ENCODE results near the gene RALGAPA2. TPM values are rescaled to one million over a fixed set of nuclear protein-coding genes. Genes with fewer than 3 reads are reported as not detected.

RALGAPA2 gene
- total RNA-seq, 1 experiment from 2014 or later: 18.2 TPM

DNA sequence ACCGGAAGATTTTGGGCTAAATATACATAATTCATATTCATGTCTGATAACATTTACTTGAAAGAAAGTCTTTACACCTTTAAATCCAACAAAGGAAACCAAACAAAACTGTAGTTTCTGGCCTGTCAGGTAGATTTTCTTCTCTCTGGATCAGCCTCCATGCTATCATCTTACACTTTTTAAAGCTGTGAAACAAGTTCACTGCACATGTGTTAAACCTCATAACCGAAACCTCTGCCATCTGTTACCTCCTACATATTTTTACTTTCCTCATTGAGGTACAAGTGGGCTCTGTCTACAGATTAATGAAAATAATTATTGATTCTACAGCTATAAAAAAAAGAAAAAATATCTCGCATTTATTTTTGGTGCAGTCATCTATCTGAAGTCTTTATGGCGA lies 149.9 kb downstream of the RALGAPA2 start:
- TF ChIP-seq ZNF121 (CRISPR knock-in tag; IDR thresholded peaks at IDR 0.05) (no peak), ZNF671 (CRISPR knock-in tag; IDR thresholded peaks at IDR 0.05) (no peak)
- Mint-ChIP-seq H3K27ac (no peak overlapping the region), H3K27me3 (ENCODE audit: low read depth) (no peaks in the 10 kb centered on the region), H3K36me3 (no peaks in the 10 kb centered on the region), H3K4me3 (no peak overlapping the region), H3K9me3 (no peaks in the 10 kb centered on the region), H3K4me1 (peaks cover 15% of the 10 kb centered on the region)
- DNase-seq (ENCODE audit: low spot score) (no peak), ATAC-seq (no peak)
- CTCF ChIA-PET: no interaction called here
- POLR2A ChIA-PET: no interaction called here

DNA sequence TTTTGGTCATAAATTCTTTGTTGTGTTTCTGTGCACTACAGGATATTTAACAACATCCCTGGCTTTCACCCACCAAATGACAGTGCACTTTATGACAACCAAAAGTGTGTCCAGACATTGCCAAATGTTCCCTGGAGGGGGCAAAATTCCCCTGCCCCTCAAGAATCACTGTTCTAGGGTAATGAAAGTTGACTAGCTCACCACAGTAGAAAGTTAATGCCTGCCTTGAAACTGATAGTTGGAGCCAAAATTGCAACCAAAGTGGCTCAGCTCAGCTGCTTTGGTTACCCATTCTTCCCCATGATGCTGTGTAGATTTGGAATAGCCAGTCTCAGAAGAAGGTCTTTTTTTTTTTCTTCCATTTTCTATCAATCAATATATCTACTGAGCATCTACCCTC lies 150.6 kb downstream of the RALGAPA2 start:
- POLR2A ChIA-PET: no interaction called here
- ATAC-seq (no peak), DNase-seq (ENCODE audit: low spot score) (no peak)
- H3K27ac Mint-ChIP-seq: no peak overlapping the region
- no peaks in the 10 kb centered on the region for H3K9me3 Mint-ChIP-seq
- no peak overlapping the region for H3K4me3 Mint-ChIP-seq
- TF ChIP-seq, protein P1, sequence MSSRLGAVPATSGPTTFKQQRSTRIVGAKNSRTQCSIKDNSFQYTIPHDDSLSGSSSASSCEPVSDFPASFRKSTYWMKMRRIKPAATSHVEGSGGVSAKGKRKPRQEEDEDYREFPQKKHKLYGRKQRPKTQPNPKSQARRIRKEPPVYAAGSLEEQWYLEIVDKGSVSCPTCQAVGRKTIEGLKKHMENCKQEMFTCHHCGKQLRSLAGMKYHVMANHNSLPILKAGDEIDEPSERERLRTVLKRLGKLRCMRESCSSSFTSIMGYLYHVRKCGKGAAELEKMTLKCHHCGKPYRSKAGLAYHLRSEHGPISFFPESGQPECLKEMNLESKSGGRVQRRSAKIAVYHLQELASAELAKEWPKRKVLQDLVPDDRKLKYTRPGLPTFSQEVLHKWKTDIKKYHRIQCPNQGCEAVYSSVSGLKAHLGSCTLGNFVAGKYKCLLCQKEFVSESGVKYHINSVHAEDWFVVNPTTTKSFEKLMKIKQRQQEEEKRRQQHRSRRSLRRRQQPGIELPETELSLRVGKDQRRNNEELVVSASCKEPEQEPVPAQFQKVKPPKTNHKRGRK (CRISPR knock-in tag; IDR thresholded peaks at IDR 0.05; ENCODE audit: borderline replicate concordance): no peak
- TF ChIP-seq PRRX2 (CRISPR knock-in tag; IDR thresholded peaks at IDR 0.05) (no peak), JUN (CRISPR knock-in tag; IDR thresholded peaks at IDR 0.05) (no peak), ZNF263 (CRISPR knock-in tag; IDR thresholded peaks at IDR 0.05; ENCODE audit: low read depth) (no peak), IRF2 (CRISPR knock-in tag; IDR thresholded peaks at IDR 0.05; ENCODE audit: borderline replicate concordance, low read depth) (no peak), NR1H2 (CRISPR knock-in tag; IDR thresholded peaks at IDR 0.05) (no peak), ZNF121 (CRISPR knock-in tag; IDR thresholded peaks at IDR 0.05) (no peak), NFATC4 (CRISPR knock-in tag; IDR thresholded peaks at IDR 0.05) (no peak)
- TF ChIP-seq, protein P2, sequence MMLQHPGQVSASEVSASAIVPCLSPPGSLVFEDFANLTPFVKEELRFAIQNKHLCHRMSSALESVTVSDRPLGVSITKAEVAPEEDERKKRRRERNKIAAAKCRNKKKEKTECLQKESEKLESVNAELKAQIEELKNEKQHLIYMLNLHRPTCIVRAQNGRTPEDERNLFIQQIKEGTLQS (CRISPR knock-in tag; conservative IDR thresholded peaks at IDR 0.05): no peak
- TF ChIP-seq, protein P3, sequence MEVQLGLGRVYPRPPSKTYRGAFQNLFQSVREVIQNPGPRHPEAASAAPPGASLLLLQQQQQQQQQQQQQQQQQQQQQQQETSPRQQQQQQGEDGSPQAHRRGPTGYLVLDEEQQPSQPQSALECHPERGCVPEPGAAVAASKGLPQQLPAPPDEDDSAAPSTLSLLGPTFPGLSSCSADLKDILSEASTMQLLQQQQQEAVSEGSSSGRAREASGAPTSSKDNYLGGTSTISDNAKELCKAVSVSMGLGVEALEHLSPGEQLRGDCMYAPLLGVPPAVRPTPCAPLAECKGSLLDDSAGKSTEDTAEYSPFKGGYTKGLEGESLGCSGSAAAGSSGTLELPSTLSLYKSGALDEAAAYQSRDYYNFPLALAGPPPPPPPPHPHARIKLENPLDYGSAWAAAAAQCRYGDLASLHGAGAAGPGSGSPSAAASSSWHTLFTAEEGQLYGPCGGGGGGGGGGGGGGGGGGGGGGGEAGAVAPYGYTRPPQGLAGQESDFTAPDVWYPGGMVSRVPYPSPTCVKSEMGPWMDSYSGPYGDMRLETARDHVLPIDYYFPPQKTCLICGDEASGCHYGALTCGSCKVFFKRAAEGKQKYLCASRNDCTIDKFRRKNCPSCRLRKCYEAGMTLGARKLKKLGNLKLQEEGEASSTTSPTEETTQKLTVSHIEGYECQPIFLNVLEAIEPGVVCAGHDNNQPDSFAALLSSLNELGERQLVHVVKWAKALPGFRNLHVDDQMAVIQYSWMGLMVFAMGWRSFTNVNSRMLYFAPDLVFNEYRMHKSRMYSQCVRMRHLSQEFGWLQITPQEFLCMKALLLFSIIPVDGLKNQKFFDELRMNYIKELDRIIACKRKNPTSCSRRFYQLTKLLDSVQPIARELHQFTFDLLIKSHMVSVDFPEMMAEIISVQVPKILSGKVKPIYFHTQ (CRISPR knock-in tag; IDR thresholded peaks at IDR 0.05): no peak
- TF ChIP-seq, protein P4, sequence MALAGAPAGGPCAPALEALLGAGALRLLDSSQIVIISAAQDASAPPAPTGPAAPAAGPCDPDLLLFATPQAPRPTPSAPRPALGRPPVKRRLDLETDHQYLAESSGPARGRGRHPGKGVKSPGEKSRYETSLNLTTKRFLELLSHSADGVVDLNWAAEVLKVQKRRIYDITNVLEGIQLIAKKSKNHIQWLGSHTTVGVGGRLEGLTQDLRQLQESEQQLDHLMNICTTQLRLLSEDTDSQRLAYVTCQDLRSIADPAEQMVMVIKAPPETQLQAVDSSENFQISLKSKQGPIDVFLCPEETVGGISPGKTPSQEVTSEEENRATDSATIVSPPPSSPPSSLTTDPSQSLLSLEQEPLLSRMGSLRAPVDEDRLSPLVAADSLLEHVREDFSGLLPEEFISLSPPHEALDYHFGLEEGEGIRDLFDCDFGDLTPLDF (CRISPR knock-in tag; IDR thresholded peaks at IDR 0.05): no peak
- no peaks in the 10 kb centered on the region for H3K27me3 Mint-ChIP-seq (ENCODE audit: low read depth)
- no peaks in the 10 kb centered on the region for H3K36me3 Mint-ChIP-seq
- CTCF ChIA-PET: interaction anchor here (1.5 kb wide), 1 partner anchor 32 kb away, joined by 4 read pairs; no protein-coding TSS in a partner anchor
- peaks cover 15% of the 10 kb centered on the region for H3K4me1 Mint-ChIP-seq

DNA sequence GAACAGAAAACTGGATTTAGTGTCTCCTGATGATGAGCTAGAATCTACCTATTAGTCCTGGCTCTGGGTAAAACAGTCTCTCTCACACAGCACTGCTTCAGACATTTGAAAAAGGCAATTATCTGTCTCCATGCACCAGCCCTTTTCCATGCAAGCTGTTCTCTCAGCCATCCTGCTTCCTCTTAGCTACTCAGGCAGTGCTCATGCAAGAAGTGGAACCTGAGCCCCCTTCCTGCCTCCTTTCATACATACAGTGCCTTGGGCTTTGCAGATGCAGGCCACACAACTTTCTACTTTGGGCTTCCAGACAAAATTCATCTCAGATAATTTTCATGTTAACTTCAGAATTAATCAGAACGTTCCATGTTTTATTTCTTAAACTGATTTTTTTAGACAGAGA lies 151.3 kb downstream of the RALGAPA2 start:
- TF ChIP-seq ZNF671 (CRISPR knock-in tag; IDR thresholded peaks at IDR 0.05) (no peak), HMGA2 (CRISPR knock-in tag; IDR thresholded peaks at IDR 0.05) (no peak), ZNF232 (CRISPR knock-in tag; IDR thresholded peaks at IDR 0.05) (no peak)
- TF ChIP-seq, protein P5, sequence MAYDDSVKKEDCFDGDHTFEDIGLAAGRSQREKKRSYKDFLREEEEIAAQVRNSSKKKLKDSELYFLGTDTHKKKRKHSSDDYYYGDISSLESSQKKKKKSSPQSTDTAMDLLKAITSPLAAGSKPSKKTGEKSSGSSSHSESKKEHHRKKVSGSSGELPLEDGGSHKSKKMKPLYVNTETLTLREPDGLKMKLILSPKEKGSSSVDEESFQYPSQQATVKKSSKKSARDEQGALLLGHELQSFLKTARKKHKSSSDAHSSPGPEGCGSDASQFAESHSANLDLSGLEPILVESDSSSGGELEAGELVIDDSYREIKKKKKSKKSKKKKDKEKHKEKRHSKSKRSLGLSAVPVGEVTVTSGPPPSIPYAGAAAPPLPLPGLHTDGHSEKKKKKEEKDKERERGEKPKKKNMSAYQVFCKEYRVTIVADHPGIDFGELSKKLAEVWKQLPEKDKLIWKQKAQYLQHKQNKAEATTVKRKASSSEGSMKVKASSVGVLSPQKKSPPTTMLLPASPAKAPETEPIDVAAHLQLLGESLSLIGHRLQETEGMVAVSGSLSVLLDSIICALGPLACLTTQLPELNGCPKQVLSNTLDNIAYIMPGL (CRISPR knock-in tag; IDR thresholded peaks at IDR 0.05): no peak
- Mint-ChIP-seq H3K36me3 (peaks cover 4% of the 10 kb centered on the region), H3K27ac (no peak overlapping the region), H3K9me3 (peaks cover 3% of the 10 kb centered on the region; the same call in 1 of the 2 replicates), H3K4me3 (no peak overlapping the region), H3K27me3 (ENCODE audit: low read depth) (no peaks in the 10 kb centered on the region), H3K4me1 (peaks cover 15% of the 10 kb centered on the region)
- ChIA-PET CTCF (interaction anchor here (0.6 to 1.5 kb wide), 3 partner anchors 33 to 192 kb away, joined by 3 to 4 read pairs (median 3); no protein-coding TSS in a partner anchor), POLR2A (no interaction called here)
- DNase-seq (ENCODE audit: low spot score) (no peak), ATAC-seq (peak; percentile 67)
